Fibroblast of skin of left quadriceps (primary cell): ENCODE measurements around the gene ALOX5.
"Not testable (repeated sequence)": the region's sequence is repeated elsewhere in the genome, so short reads cannot be mapped to it uniquely, and the experiment has no call there.

Source experiments
- DNase-seq, 2 experiments: peaks; one replicate each; pipeline ENCODE4 v3.0.0-alpha.2; 2013; ENCODE audit warnings: low read depth in 2 of 2

Gene ALOX5

GRCh38 chr10:45374350-45375052, 485 bp downstream of the ALOX5 start:
- no peak for DNase-seq

- DNase-seq: no peak
These were observed 1.1 kb downstream of the ALOX5 start for GRCh38 chr10:45375101-45375500.

- DNase-seq: no peak
These were observed 1.8 kb downstream of the ALOX5 start for GRCh38 chr10:45375716-45376231.

GRCh38 chr10:45376371-45376801, 2.4 kb downstream of the ALOX5 start:
- DNase-seq: no peak

- no peak for DNase-seq
These were observed 3.3 kb downstream of the ALOX5 start for GRCh38 chr10:45377321-45377720.

GRCh38 chr10:45377858-45378257, 3.8 kb downstream of the ALOX5 start:
- DNase-seq: no peak

- DNase-seq: no peak
These were observed 5.1 kb downstream of the ALOX5 start for GRCh38 chr10:45378914-45379726.

- no peak for DNase-seq
These were observed 6.0 kb downstream of the ALOX5 start for GRCh38 chr10:45379891-45380540.

- DNase-seq: no peak
These were observed 7.0 kb downstream of the ALOX5 start for GRCh38 chr10:45380903-45381620.

- no peak for DNase-seq
These were observed 8.6 kb downstream of the ALOX5 start for GRCh38 chr10:45382591-45382990.

GRCh38 chr10:45383682-45384330, 9.8 kb downstream of the ALOX5 start:
- DNase-seq: no peak

GRCh38 chr10:45386657-45387056, 12.6 kb downstream of the ALOX5 start:
- DNase-seq: no peak

- DNase-seq: no peak
These were observed 13.3 kb downstream of the ALOX5 start for GRCh38 chr10:45387096-45387893.

GRCh38 chr10:45389671-45390070, 15.7 kb downstream of the ALOX5 start:
- DNase-seq: not testable (repeated sequence)

- DNase-seq: not testable (repeated sequence)
These were observed 17.6 kb downstream of the ALOX5 start for GRCh38 chr10:45391636-45392035.

- DNase-seq: no peak
These were observed 21.5 kb downstream of the ALOX5 start for GRCh38 chr10:45395554-45395953.

GRCh38 chr10:45398595-45398994, 24.6 kb downstream of the ALOX5 start:
- DNase-seq: no peak

GRCh38 chr10:45399113-45399512, 25.1 kb downstream of the ALOX5 start:
- DNase-seq: no peak

- no peak for DNase-seq
These were observed 29.1 kb downstream of the ALOX5 start for GRCh38 chr10:45403151-45403550.

GRCh38 chr10:45404087-45404769, 30.2 kb downstream of the ALOX5 start:
- no peak for DNase-seq
